ENCODE results near the gene CDH3.

- TF ChIP-seq CTCF (IDR thresholded peaks at IDR 0.05; ENCODE audit: low read depth, low read length, poor library complexity, severe bottlenecking) (no peak), EZH2phosphoT487 (IDR thresholded peaks at IDR 0.05; ENCODE audit: borderline replicate concordance, low read length) (no peak)
Observed at GRCh38 chr16:68681038-68681437, 35.9 kb downstream of the CDH3 start.

All from DOHH2 (cell line).